ENCODE measurements around the gene ADAMTSL4. TPM values are rescaled to one million over a fixed set of nuclear protein-coding genes. Genes with fewer than 3 reads are reported as not detected.

ADAMTSL4 gene
- total RNA-seq, 1 experiment from 2014 or later = 0.87 TPM

GRCh38 chr1:150609732-150610131 lies 60.5 kb downstream of the ADAMTSL4 start:
- ATAC-seq = no peak
- no peak overlapping the region for H3K4me3 ChIP-seq (ENCODE audit: low read length)
- H3K36me3 ChIP-seq (ENCODE audit: low read depth, low read length) = no peaks in the 10 kb centered on the region
- no TSS peak for BruUV-seq (replicated peaks)
- no peak overlapping the region for H2AFZ ChIP-seq (ENCODE audit: low read length)
- H3K9me2 ChIP-seq (replicated peaks; ENCODE audit: low read length) = no peaks in the 10 kb centered on the region
- H3K4me2 ChIP-seq (ENCODE audit: low read length) = no peak overlapping the region
- ChIA-PET CTCF (no interaction called here), POLR2A (ENCODE audit: unreplicated experiment) (interaction anchor here (0.6 kb wide), 1 partner anchor 273 kb away, joined by 3 read pairs; no protein-coding TSS in a partner anchor)
- H3K79me2 ChIP-seq (ENCODE audit: low read length) = peaks cover 28% of the 10 kb centered on the region
- H3K27me3 ChIP-seq (ENCODE audit: low read length) = no peaks in the 10 kb centered on the region
- H3K4me1 ChIP-seq (ENCODE audit: insufficient read depth, low read length) = peaks cover 45% of the 10 kb centered on the region
- H4K20me1 ChIP-seq (ENCODE audit: low read length) = no peaks in the 10 kb centered on the region
- H3K9me3 ChIP-seq (ENCODE audit: low read length) = no peaks in the 10 kb centered on the region
- DNase-seq = no peak
- intact Hi-C loops (cut with micrococcal nuclease) = loop anchor here (5.0 kb wide), 1 partner anchor 268 kb away; the partner anchor contains the start of gene ARNT
- TF ChIP-seq CTCF (conservative IDR thresholded peaks at IDR 0.05; ENCODE audit: low read depth, low read length) (no peak), EZH2 (IDR thresholded peaks at IDR 0.05; ENCODE audit: low read length, unreplicated experiment) (no peak), EZH2phosphoT487 (IDR thresholded peaks at IDR 0.05; ENCODE audit: borderline replicate concordance, low read length) (no peak)
- H3F3A ChIP-seq (ENCODE audit: low read length, unreplicated experiment) = peaks cover 14% of the 10 kb centered on the region
- H3K9ac ChIP-seq (ENCODE audit: low read length) = peak overlapping the region; percentile 19; the same call in 1 of the 2 replicates
- H3K27ac ChIP-seq (ENCODE audit: low read length) = peak overlapping the region; percentile 98

Small RNAs within 50 kb of the gene (microRNA-seq; reads per million reads assigned to microRNA genes)
- not detected for gene MIR4257 (ENCODE audit: unreplicated experiment)

Other genes starting within 250 kb of the ADAMTSL4 start
- gene PRPF3, start 227.9 kb upstream of the ADAMTSL4 start, total RNA-seq (2014; rRNA removed) = 73.0 and 73.5 TPM in 2 replicates
- gene RPRD2, start 185.3 kb upstream of the ADAMTSL4 start, total RNA-seq (2014; rRNA removed) = 12.5 and 12.6 TPM in 2 replicates
- 56.2 and 61.6 TPM in 2 replicates for gene TARS2, start 62.0 kb upstream of the ADAMTSL4 start, total RNA-seq (2014; rRNA removed)
- 2.3 and 3.7 TPM in 2 replicates for gene ECM1, start 41.3 kb upstream of the ADAMTSL4 start, total RNA-seq (2014; rRNA removed)
- gene FALEC, start 33.7 kb upstream of the ADAMTSL4 start, total RNA-seq (2014; rRNA removed) = 0.73 TPM in 1 of 2 replicates, not detected in the other
- gene MCL1, start 30.2 kb downstream of the ADAMTSL4 start, total RNA-seq (2014; rRNA removed) = 285 and 376 TPM in 2 replicates
- gene ENSA, start 80.2 kb downstream of the ADAMTSL4 start, total RNA-seq (2014; rRNA removed) = 194 and 232 TPM in 2 replicates
- 9.6 and 15.6 TPM in 2 replicates for gene GOLPH3L, start 147.7 kb downstream of the ADAMTSL4 start, total RNA-seq (2014; rRNA removed)
- not detected in 2 replicates for gene HORMAD1, start 171.5 kb downstream of the ADAMTSL4 start, total RNA-seq (2014; rRNA removed)
- 0.46 TPM in 1 of 2 replicates, not detected in the other for gene CTSS, start 216.4 kb downstream of the ADAMTSL4 start, total RNA-seq (2014; rRNA removed)

All from PC-3 (cell line).